A549 (cell line): ENCODE results near the gene MRGPRD. TPM values are rescaled to one million over a fixed set of nuclear protein-coding genes. Genes with fewer than 3 reads are reported as not detected.

Experiments
- ATAC-seq, 2 experiments: fragments of 200-7000 bp in 1 of 2; fragments of >200 bp in 1 of 2; cut with Nextera tagmentation in 1 of 2; cut with Tn5 transposase in 1 of 2; 3 replicates each; pipeline versions ENCODE4 v1.8.0 to v1.9.1; 2018 to 2020; ENCODE audit warnings: mild to moderate bottlenecking in 1 of 2, moderate library complexity in 1 of 2
- CTCF ChIA-PET: fragments of 300-600 bp; sonication (Branson Sonifier 250); formaldehyde crosslinking; extraction: SDS; loops from one replicate; lab custom pipeline; 2021; ENCODE audit warnings: antibody characterized with exemption, inconsistent platforms; lab: Yijun Ruan, JAX
- POLR2A ChIA-PET: fragments of 350-600 bp; formaldehyde crosslinking; extraction: SDS; loops from one replicate; lab custom pipeline; 2021; ENCODE audit warnings: antibody characterized with exemption, inconsistent platforms; lab: Yijun Ruan, JAX
- DNase-seq, 2 experiments: peaks; one replicate each; pipeline versions ENCODE4 v3.0.0 to v3.0.0-alpha.2; 2011 to 2016; ENCODE audit warnings: low read depth in 1 of 2, low spot score in 1 of 2
- FAIRE-seq: peaks from 2 replicates; lab custom pipeline; 2011; peaks lifted over from hg19 to GRCh38; lab: Jason Lieb, UNC
- H3K27ac ChIP-seq, 2 experiments: fragments of >200 bp; sonication (Bioruptor Twin); formaldehyde crosslinking; 3 replicates each; pipeline ENCODE4 v1.5.1; 2016 to 2017
- H3K4me1 ChIP-seq: fragments of >200 bp; sonication (Bioruptor Twin); formaldehyde crosslinking; 3 replicates; pipeline ENCODE4 v1.6.1; 2016
- H3K4me2 ChIP-seq: fragments of >200 bp; sonication (Bioruptor Twin); formaldehyde crosslinking; 3 replicates; pipeline ENCODE4 v1.6.1; 2016
- H3K4me3 ChIP-seq: fragments of >200 bp; sonication (Bioruptor Twin); formaldehyde crosslinking; 3 replicates; pipeline ENCODE4 v1.5.1; 2016
- H3K9me3 ChIP-seq: fragments of >200 bp; sonication (Bioruptor Twin); formaldehyde crosslinking; 3 replicates; pipeline ENCODE4 v1.6.1; 2016
- CBX8 ChIP-seq: fragments of 200-600 bp; sonication (generic); IDR thresholded peaks from 2 replicates; pipeline ENCODE4 v1.6.1; 2016
- EP300 ChIP-seq, 2 experiments: fragments of >200 bp; sonication (Bioruptor Twin); formaldehyde crosslinking; IDR thresholded peaks; 2 replicates in 1 of 2; 3 replicates in 1 of 2; pipeline ENCODE4 v1.6.1; 2016 to 2017
- FOSB ChIP-seq: fragments of 250-450 bp; sonication (Bioruptor Pico); IDR thresholded peaks from 2 replicates; pipeline ENCODE4 v1.5.0; 2020; ENCODE audit warnings: mild to moderate bottlenecking, moderate library complexity
- FOXS1 ChIP-seq: fragments of 250-450 bp; sonication (Bioruptor Pico); IDR thresholded peaks from 2 replicates; pipeline ENCODE4 v1.5.0; 2020; ENCODE audit warnings: mild to moderate bottlenecking, moderate library complexity
- HDAC2 ChIP-seq: fragments of 200-600 bp; sonication (generic); IDR thresholded peaks from 2 replicates; pipeline ENCODE4 v1.6.1; 2016
- HEYL ChIP-seq: fragments of 250-450 bp; sonication (Bioruptor Pico); IDR thresholded peaks from 2 replicates; pipeline ENCODE4 v1.8.0; 2021; ENCODE audit warnings: mild to moderate bottlenecking, moderate library complexity
- HOXB13 ChIP-seq: fragments of 250-450 bp; sonication (Bioruptor Pico); IDR thresholded peaks from 2 replicates; pipeline ENCODE4 v1.5.0; 2020; ENCODE audit warnings: low read depth, mild to moderate bottlenecking, moderate library complexity
- HOXB5 ChIP-seq: fragments of 250-450 bp; sonication (Bioruptor Pico); IDR thresholded peaks from 2 replicates; pipeline ENCODE4 v1.5.0; 2020; ENCODE audit warnings: mild to moderate bottlenecking, moderate library complexity
- JUN ChIP-seq, 2 experiments: fragments of >200 bp; sonication (Bioruptor Twin); formaldehyde crosslinking; IDR thresholded peaks; 2 replicates in 1 of 2; 3 replicates in 1 of 2; pipeline ENCODE4 v1.6.1; 2016 to 2017
- JUNB ChIP-seq: fragments of >200 bp; sonication (Bioruptor Twin); formaldehyde crosslinking; IDR thresholded peaks from 2 replicates; pipeline ENCODE4 v1.6.1; 2016
- MAFK ChIP-seq: fragments of 450-650 bp; IDR thresholded peaks from 2 replicates; pipeline ENCODE4 v1.6.1; 2014; ENCODE audit not compliant: partially characterized antibody
- MYC ChIP-seq: IDR thresholded peaks from 2 replicates; pipeline ENCODE4 v1.6.1; 2012; ENCODE audit warnings: mild to moderate bottlenecking, inconsistent platforms, low read length, improper control_type of control experiment, borderline replicate concordance
- NPAS2 ChIP-seq: fragments of 250-450 bp; sonication (Bioruptor Pico); IDR thresholded peaks from 2 replicates; pipeline ENCODE4 v1.8.0; 2022; ENCODE audit warnings: mild to moderate bottlenecking, moderate library complexity, borderline replicate concordance
- NR3C1 ChIP-seq: fragments of >200 bp; sonication (Bioruptor Twin); formaldehyde crosslinking; IDR thresholded peaks from 3 replicates; pipeline ENCODE4 v1.6.1; 2017
- POLR2AphosphoS2 ChIP-seq: conservative IDR thresholded peaks from 2 replicates; pipeline ENCODE4 v1.6.1; 2012; ENCODE audit warnings: low read length, improper control_type of control experiment, inconsistent platforms
- RNF2 ChIP-seq: fragments of 200-600 bp; sonication (generic); IDR thresholded peaks from 2 replicates; pipeline ENCODE4 v1.6.1; 2016; ENCODE audit warnings: low read depth, mild to moderate bottlenecking, antibody characterized with exemption, moderate library complexity, borderline replicate concordance
- SREBF2 ChIP-seq: fragments of 450-650 bp; IDR thresholded peaks from 2 replicates; pipeline ENCODE4 v1.6.1; 2014; ENCODE audit warnings: mild to moderate bottlenecking, moderate library complexity
- ZC3H11A ChIP-seq: fragments of 450-650 bp; IDR thresholded peaks from 2 replicates; pipeline ENCODE4 v1.6.1; 2014; ENCODE audit warnings: antibody characterized with exemption, mild to moderate bottlenecking
- ZFP36 ChIP-seq: fragments of 450-650 bp; IDR thresholded peaks from 2 replicates; pipeline ENCODE4 v1.6.1; 2014; ENCODE audit warnings: borderline replicate concordance; ENCODE audit not compliant: partially characterized antibody
- WGBS: methylation state at CpG from one replicate; pipeline ENCODE4 v1.1.6; 2017; ENCODE audit errors: missing lambda C conversion rate; 5-methylcytosine and 5-hydroxymethylcytosine counted together
- polyA plus RNA-seq, 4 experiments: library from polyadenylated mRNA; depleted of rRNA in 3 of 4; stranded (reverse); fragments of >200 nt; fragmentation: RNase III in 1 of 4; extraction: RNeasy Plus Mini Kit Qiagen cat#74134 plus additional on column Dnase treatment in 1 of 4; gene quantifications; 2 replicates in 3 of 4; 3 replicates in 1 of 4; pipeline ENCODE4 v1.2.3, GENCODE V29; 2011 to 2017
- TF ChIP-seq, protein P1 (sequence below): fragments of 150-350 bp; IDR thresholded peaks from 2 replicates; pipeline ENCODE4 v1.6.1; 2014; ENCODE audit warnings: low read depth, mild to moderate bottlenecking, low read length
- TF ChIP-seq, protein P2 (sequence below): fragments of 250-450 bp; sonication (Bioruptor Pico); IDR thresholded peaks from 2 replicates; pipeline ENCODE4 v1.5.0; 2020; ENCODE audit warnings: low read depth, mild to moderate bottlenecking, moderate library complexity
- TF ChIP-seq, protein P3 (sequence below): fragments of >200 bp; sonication (Bioruptor Twin); formaldehyde crosslinking; IDR thresholded peaks from 3 replicates; pipeline ENCODE4 v1.5.1; 2016
- TF ChIP-seq, protein P4 (sequence below): fragments of >200 bp; sonication (Bioruptor Twin); formaldehyde crosslinking; IDR thresholded peaks from 2 replicates; pipeline ENCODE4 v1.6.1; 2016
- TF ChIP-seq, protein P5 (sequence below): IDR thresholded peaks from 2 replicates; pipeline ENCODE4 v1.6.1; 2012

MRGPRD gene
- polyA plus RNA-seq, 2 of the 4 experiments (the other 2 are of a cell fraction), result not detected

DNA sequence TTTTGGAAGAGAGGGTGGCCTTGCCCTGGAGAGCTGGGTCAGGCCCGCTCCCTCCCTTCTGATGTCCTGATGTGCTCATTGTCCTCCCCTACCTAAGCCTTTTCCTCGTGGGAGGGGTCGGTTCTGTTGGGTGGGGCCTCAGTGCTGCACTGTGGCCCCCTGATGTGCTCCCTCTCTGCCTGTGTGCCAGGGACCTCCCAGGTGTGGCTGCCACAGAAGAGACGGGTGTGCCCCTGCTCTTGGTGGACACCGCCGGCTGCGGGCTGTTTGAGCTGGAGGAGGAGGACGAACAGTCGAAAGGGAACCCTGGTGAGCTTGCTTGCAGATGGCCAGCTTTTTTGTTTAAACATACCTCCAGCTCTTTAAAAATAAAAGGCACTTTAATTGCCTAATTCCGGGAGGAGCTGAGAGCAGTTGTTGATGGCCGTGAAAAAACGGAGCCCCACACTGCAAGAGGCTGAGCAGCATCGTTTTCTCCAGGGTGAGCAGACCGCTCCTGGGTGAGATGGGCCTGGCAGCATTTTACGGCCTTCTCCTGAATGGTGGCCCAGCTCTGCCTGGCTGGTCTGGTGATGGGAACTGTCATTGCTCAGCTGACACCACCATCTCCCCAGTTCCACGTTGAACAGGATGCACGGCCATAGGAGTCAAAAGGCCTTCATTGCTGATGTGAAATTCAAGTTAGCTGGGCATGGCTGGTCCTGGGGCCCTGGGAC, 47.0 kb downstream of the MRGPRD start (continued):
- TF ChIP-seq ZFP36 (no peak), RNF2 (no peak), JUN (IDR thresholded peaks at IDR 0.05) (no peak)
- TF ChIP-seq, protein P1, sequence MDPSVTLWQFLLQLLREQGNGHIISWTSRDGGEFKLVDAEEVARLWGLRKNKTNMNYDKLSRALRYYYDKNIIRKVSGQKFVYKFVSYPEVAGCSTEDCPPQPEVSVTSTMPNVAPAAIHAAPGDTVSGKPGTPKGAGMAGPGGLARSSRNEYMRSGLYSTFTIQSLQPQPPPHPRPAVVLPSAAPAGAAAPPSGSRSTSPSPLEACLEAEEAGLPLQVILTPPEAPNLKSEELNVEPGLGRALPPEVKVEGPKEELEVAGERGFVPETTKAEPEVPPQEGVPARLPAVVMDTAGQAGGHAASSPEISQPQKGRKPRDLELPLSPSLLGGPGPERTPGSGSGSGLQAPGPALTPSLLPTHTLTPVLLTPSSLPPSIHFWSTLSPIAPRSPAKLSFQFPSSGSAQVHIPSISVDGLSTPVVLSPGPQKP, result no peak

DNA sequence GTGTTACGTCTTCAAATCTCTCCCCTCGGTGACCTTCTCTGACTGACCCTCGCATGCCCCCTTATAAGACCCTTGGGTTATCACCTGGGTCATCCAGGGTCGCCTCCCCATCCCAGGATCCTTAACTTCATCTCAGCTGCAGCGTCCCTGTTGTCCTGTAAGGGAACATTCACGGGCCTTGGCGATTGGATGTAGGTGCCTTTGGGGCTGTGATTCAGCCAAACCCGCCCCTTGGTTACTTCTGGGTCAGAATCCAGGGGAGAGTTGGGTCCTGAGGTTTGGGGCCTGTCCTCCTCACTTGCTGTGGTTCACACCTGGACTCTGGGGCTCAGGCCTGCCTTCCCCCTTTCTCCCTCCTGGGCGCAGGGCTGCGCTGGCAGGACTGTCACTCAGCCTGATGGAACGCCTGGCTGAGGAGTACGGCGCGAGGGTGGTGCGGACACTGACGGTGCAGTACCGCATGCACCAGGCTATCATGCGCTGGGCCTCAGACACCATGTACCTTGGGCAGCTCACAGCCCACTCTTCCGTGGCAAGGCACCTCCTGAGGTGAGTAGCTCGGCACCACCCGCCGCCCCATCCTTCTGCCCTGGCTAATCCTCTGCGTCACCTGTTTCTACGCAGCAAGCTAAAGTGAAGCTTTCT, 47.7 kb downstream of the MRGPRD start:
- ATAC-seq, result no peak
- 97% methylated on average over 23 of the region's 24 CpGs for WGBS
- CTCF ChIA-PET, result interaction anchor here (1.2 to 1.3 kb wide), 2 partner anchors 8 to 21 kb away, joined by 3 read pairs; no protein-coding TSS in a partner anchor
- POLR2A ChIA-PET, result no interaction called here
- TF ChIP-seq SREBF2, result no peak
- no peak for TF ChIP-seq MAFK
- no peak for TF ChIP-seq HEYL (CRISPR knock-in tag)
- TF ChIP-seq CBX8, result no peak
- TF ChIP-seq, protein P2, sequence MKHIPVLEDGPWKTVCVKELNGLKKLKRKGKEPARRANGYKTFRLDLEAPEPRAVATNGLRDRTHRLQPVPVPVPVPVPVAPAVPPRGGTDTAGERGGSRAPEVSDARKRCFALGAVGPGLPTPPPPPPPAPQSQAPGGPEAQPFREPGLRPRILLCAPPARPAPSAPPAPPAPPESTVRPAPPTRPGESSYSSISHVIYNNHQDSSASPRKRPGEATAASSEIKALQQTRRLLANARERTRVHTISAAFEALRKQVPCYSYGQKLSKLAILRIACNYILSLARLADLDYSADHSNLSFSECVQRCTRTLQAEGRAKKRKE, result no peak
- no peak for TF ChIP-seq POLR2AphosphoS2
- TF ChIP-seq ZFP36, result no peak
- TF ChIP-seq JUNB, result no peak
- TF ChIP-seq HDAC2, result no peak
- TF ChIP-seq EP300 (IDR thresholded peaks at IDR 0.05), result no peak
- no peak for TF ChIP-seq MYC
- no peak for TF ChIP-seq NR3C1
- TF ChIP-seq, protein P3, sequence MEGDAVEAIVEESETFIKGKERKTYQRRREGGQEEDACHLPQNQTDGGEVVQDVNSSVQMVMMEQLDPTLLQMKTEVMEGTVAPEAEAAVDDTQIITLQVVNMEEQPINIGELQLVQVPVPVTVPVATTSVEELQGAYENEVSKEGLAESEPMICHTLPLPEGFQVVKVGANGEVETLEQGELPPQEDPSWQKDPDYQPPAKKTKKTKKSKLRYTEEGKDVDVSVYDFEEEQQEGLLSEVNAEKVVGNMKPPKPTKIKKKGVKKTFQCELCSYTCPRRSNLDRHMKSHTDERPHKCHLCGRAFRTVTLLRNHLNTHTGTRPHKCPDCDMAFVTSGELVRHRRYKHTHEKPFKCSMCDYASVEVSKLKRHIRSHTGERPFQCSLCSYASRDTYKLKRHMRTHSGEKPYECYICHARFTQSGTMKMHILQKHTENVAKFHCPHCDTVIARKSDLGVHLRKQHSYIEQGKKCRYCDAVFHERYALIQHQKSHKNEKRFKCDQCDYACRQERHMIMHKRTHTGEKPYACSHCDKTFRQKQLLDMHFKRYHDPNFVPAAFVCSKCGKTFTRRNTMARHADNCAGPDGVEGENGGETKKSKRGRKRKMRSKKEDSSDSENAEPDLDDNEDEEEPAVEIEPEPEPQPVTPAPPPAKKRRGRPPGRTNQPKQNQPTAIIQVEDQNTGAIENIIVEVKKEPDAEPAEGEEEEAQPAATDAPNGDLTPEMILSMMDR, result no peak
- no peak for TF ChIP-seq HOXB13
- no peak for TF ChIP-seq HOXB5 (CRISPR knock-in tag)
- no peak for TF ChIP-seq FOXS1 (CRISPR knock-in tag)
- TF ChIP-seq, all 56 proteins: peak for 0
- H3K4me3 ChIP-seq, result no peak overlapping the region
- no peak overlapping the region for H3K4me2 ChIP-seq
- no peak for FAIRE-seq
- no peaks in the 10 kb centered on the region for H3K4me1 ChIP-seq
- H3K9me3 ChIP-seq, result no peaks in the 10 kb centered on the region
- no peak overlapping the region for H3K27ac ChIP-seq
- DNase-seq, result no peak

DNA sequence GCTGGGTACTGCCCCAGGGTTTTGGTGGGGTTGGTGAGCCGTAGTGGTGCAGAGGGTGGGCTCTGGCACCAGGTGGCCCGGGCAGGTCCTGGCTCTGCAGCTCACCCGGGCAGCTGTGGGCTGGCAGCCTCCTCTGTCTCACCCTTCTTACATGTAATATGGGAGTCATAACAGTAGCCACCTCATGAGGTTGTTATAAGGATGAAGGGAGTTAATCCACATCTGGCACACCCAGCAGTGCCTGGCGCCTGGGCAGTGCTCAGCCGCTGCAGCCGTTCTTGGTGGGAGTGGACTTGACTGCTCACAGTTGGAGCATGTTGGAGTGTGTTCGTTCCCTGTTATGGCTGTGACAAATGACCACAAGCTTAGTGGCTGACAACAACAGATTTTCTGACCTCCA, 48.4 kb downstream of the MRGPRD start:
- 88% methylated on average over 7 of the region's 7 CpGs for WGBS
- POLR2A ChIA-PET, result no interaction called here
- TF ChIP-seq ZC3H11A (no peak), HDAC2 (no peak), FOSB (CRISPR knock-in tag) (no peak), NPAS2 (CRISPR knock-in tag) (no peak), RNF2 (no peak)
- TF ChIP-seq, protein P4, sequence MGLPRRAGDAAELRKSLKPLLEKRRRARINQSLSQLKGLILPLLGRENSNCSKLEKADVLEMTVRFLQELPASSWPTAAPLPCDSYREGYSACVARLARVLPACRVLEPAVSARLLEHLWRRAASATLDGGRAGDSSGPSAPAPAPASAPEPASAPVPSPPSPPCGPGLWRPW, result no peak
- TF ChIP-seq, protein P5, sequence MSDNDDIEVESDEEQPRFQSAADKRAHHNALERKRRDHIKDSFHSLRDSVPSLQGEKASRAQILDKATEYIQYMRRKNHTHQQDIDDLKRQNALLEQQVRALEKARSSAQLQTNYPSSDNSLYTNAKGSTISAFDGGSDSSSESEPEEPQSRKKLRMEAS, result no peak
- DNase-seq (no peak), FAIRE-seq (no peak), ATAC-seq (no peak; a peak in 1 of 6 replicates)
- H3K4me1 ChIP-seq, result no peaks in the 10 kb centered on the region
- CTCF ChIA-PET, result interaction anchor here (1.2 kb wide), 1 partner anchor 20 kb away, joined by 3 read pairs; no protein-coding TSS in a partner anchor
- no peak overlapping the region for H3K4me3 ChIP-seq
- H3K4me2 ChIP-seq, result no peak overlapping the region
- H3K9me3 ChIP-seq, result no peaks in the 10 kb centered on the region
- H3K27ac ChIP-seq, result no peak overlapping the region
